Medulla oblongata (tissue), 1 donor: ENCODE data around the gene PNMA1.

Experiments
- DNase-seq: peaks from one replicate; pipeline ENCODE4 v3.0.0-alpha.2; 2015; ENCODE audit errors: extremely low spot score

PNMA1 gene

GRCh38 chr14:73750531-73750901 is 36.3 kb upstream of the PNMA1 start:
- no peak for DNase-seq

DNA sequence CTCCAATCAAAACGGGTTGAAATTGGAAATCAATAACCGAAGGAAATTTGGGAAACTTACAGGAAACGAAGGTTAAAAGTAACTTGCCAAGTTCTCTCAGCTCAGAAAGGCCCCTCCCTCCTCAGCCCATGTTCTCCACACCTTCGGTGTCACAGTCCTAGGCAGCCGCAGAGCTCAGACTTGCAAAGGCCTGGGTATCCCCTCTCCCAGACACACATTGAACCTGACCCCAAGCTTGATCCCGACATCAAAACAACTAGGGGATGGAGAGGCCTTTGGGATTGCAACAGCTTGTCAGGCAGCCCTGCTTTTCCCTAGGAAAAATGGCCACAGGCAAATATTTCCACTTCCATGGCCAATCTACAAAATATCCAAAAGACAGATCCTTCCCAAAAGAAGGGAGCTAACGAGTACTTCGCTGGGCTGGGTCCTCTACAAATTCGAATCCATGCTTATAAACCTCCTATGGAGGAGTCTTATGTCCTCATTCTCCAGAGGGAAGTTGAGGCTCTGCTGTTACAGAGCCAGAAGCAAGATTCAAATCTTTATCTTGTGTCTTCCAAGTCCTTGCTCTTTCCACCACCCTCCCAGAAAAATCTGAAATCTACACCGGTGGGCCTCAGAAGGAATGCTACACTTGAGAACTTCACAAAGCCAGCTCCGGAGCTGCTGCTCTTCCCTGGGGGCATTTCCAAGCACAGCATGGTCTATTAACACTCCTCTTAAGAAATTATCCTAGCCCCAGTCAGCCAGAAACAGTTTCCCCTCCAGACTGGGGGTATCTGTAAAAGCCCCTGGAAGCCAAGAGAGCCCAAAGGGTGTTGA is 35.7 kb upstream of the PNMA1 start:
- DNase-seq, result no peak

GRCh38 chr14:73748858-73749357 is 34.7 kb upstream of the PNMA1 start:
- DNase-seq, result no peak

DNA sequence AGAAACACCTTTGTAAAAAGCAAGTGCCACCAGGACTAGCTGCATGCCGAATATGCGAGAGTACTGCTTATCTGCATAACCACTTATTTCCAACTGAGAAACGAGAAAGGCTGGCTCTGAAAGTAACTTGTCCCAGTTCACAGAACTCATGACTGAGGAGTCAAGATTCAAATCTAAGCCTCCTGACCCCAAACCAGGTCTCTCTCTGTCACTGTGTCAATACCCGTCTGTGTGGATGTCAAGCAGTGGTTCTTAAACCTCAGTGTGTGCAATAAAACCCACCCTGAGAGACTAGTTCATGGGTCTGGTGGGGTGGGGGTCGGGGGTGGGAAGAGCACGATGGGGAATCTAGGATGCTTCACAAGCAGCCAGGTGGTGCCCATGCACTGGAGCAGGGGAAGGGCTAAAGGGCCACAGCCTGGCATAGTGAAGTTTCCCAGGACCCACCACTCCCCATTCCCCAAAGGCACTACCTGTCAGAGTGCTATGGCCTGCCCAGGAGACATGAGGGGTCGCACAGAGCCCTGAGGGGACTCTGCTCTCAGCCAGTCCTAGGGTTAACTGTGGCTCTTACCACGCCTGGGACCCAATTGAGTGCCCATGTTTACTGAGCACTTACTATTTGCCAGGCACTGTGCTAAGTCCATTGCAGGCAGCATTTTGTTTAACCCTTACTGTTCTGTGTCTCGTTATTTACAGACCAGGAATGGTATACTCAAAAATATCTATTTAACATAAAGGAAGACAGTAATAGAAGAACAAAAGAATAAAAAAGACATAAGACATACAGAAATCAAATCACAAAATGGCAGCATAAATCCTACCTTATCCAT is 33.4 kb upstream of the PNMA1 start:
- no peak for DNase-seq

DNA sequence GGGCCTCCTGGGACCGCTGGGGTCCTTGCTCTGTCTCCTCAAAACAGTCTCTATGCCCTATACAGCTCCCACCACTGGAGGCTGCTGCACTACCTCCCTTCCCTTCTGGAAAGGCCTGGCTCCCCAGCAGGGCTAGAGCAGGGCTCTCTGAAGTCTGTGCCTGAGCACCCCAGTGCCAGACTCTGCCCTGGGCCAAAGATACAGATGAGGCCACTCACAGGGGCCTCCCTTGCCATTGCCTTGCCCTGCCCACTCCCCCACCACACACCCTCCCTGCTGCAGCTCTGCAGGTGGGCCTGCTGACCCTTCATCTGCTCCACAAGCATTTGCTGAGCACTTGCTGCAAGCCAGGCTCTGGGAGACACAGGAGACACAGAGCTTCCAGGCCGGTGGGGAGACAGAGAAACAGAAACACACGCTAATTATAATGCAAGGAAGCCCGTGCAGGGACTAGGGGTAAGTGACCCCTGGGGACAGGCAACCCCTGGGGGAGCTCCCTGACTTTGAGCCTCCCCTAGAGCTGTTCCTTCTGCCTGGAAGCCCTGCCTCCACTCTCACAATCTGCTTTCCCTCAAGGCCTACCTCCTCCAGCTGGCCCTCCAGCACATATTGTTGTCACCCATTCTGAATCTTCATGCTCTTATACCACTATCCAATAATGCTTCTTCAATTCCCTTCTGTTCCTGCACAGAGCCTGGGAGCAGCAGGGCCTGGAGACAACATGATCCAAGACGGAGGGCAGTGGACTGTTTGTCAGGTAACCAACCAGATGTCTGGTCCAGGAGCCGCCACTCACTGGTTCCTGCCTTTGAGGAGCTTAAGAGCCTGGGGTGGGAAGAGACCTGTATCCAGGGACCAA is 32.6 kb upstream of the PNMA1 start:
- no peak for DNase-seq

DNA sequence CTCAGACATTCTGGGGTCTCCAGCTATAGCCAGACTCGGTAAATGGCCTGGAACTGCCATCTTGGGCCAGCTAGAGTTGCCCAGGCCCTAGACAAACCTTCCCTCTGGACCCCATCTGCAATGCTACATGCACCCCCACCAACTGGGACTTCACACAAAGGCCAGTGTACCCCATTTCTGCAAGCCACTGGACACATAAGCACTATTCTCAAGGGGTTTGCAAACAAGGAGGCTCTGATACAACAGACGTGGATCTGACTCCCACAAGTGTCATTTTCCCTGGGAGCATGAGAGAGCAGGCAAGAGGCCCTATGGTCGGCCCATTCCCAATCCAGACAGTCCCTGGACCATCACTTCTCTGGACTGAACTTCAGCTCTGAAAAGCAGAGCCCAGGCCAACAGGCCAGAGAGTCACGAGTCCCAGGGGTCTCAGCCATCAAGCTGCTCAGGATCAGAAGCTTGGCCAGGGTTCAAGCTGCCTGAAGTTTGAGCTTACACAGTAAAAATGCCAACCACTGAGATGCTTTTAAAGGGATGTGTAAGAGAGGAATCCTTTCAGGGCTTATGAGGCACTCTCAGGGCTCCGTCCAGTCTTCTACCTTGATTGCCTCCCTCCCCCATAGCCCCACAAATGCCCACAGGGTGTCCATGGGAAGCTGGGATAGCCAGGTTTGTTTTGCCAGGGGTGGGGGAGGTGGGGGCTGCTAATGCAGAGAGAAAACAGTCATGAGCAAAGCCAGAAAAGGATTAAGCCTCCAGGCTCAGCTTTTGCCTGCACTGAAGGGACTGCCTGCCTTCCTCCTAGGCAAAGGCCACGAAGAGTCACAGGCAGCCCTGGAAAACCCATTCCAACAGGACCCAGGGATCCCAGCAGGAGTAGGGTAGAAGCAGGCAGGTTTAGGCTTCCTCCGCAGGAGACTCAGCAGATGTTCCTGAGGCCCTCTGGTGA is 31.7 kb upstream of the PNMA1 start:
- no peak for DNase-seq

- DNase-seq, result no peak
These were observed 30.8 kb upstream of the PNMA1 start for GRCh38 chr14:73744874-73745529.

DNA sequence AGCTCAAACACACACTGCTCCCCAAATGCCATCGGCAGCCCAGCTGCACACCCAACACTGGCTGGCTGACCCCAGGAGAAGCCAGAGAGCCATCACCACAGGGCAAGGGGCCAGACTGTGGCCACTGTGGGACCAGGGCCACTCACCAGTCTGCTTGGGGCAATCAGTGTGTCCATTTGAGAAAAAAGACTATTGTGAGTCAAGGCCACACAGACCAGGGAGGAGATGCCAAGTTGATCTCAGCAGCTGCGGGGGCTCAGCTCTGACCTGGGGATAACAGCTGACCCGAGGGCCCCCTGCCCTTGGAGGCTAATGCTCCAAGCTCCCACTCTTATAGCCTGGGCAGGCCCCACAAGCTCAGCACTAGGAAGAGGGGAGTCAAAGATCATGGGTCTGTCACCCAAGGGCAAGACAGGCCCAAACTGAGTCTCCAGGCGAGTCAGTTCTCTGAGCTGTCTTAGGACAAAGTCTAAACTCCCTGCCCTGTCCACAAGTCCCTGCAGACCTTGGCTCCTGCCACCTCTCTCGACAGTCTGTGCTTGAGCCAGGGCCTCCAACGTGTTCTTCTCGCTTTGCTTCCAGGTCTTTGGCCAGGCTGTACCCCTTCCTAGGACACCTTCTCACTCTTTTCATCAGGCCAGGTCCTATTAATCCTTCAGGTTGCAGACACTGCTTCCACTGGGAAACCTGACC is 30.1 kb upstream of the PNMA1 start:
- DNase-seq, result peak; percentile 58

DNA sequence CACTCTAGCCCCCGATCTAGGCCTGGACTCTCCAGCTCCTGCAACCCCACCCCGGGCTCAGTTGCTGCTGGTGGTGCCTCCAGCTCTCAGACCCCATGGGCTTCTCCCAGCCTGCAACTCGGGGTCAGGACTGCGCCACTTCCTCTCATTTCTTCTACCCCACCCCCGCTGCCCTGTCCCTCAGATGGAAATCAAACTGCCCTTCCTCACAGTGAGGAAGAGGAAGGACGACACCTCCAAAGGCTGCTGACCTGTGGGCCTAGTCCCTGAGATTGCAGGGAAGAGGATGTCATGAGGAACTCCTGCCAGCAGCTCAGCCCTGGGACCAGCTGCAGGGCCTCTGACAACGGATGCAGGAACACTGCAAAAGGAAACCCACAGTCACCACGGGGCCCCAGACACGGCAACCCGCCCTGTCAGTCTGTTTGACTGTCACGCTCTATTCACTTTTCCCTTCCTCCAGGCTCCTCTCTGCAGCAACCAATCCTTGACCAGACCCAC is 29.3 kb upstream of the PNMA1 start:
- peak; percentile 61 for DNase-seq

DNA sequence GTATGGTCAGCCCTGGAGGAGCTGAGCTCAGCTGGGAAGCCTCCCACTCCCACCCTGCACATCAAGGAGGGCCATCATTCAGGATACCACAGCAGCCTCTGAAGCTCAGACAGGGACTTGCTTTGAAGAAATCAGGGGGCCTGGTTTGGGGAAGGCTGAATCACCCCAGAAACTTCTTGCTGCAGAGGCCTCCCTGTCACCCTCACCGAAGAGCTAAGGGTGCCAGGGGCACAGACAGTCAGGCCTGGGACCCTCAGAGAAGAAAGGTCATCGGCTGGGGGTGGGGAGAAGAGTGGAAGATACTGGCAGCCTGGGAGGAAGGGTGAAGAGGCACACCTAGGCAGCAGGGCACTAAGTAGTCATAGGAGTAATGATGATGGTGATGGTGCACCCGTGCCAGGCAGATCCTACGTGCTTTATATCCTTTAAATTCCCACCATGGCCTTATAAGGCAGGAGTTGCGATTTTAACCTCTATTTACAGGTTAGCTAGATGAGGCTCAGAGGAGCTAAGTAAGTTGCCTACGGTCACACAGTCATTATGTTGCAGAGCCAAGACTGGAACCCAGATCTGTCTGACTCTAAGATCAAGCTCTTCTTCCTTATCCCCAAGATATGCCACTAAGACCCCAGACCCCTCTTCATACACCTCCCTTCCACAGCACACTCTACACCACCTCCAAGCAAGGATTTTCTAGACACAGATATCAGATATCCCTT is 28.5 kb upstream of the PNMA1 start:
- DNase-seq, result no peak

DNA sequence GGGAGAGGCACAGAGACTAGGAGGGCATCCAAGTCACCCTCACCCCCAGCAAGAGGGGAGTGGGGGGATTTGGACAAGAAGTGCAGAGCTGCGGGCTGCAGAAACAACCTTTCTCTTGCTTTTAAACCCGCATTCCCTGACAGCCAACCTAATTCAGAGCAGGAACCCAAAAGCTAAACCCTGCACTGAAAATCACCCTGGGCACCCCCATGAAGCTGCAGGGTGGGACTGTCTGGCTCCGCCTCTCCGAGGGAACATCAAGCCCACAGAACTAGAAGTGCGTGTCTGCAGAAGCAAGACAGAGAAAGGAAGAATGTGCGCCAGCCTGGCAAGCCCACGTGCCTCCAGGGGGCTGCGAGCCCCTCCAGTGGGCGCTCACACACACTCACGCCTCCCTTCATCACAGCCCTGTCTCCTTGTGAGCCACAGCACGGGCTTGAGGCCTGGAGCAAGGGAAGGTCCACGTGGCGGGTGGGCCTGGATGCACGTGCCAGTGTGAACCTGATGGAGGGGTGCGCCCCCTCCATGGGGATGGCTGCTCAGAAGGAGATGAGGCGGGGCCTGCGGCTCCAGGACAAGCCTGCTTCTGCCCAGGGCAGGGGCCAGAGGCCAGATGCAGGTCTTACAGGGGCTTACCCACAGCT is 27.8 kb upstream of the PNMA1 start:
- no peak for DNase-seq

DNA sequence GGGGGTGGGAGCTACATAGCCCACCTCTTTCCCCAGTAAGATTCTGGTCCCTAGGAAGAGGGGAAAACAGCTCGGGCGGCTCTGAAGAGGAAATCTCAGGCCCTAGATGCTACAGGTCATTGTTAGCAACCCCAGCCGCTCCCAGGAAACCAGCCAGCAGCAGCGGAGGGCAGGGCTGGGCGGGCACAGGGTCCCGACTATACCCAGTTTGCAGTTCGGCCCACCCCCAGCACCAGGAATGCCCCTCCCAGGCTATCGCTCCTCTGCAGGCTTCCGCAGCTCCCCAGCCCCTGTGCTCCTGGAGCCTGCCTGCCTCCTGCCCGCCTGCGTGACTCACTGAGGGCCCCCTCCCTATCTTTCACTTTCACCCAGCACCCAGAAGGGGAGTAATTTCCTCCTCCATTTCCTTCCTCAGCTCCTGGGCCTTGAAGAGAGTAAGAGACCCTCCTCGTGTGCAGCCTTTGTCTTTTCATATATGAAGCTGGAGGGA is 27.2 kb upstream of the PNMA1 start:
- DNase-seq, result peak; percentile 68

- no peak for DNase-seq
These were observed 26.6 kb upstream of the PNMA1 start for GRCh38 chr14:73740618-73741326.

- DNase-seq, result no peak
These were observed 25.9 kb upstream of the PNMA1 start for GRCh38 chr14:73739899-73740617.

DNA sequence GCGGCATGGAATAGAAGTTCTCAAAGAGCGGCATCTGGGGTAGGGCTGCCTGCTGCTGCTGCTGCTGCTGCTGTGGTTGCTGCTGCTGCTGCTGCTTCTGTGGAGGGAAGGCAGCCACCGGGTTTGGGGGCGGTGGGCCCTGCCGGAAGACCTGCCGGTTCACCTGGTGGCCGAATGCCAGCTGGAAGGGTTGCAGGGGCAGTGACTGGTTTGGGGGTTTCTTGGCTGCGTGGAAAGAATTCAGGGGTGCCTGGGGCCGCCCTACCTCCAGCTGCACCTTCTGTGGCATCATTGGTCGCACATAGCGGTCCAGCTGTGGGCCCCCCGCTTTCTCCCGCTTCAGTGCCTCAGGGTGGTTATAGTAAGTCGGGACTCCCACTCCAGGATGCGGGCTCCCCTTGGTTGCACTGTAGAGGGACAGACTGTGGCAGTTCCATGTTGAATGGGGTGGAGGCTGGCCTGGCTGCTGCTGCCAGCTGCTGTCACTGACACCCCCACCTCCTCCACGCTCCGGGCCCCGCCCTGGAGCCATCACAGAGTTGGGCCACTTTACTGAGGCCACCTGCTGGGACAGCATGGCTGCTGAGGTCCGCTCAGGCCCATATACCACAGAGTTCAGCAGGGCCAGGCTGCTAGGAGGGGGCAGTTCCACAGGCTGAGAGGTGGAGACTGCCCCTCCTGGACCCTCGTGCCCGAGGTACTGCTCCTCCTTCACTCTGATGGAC is 25.2 kb upstream of the PNMA1 start:
- DNase-seq, result no peak

DNA sequence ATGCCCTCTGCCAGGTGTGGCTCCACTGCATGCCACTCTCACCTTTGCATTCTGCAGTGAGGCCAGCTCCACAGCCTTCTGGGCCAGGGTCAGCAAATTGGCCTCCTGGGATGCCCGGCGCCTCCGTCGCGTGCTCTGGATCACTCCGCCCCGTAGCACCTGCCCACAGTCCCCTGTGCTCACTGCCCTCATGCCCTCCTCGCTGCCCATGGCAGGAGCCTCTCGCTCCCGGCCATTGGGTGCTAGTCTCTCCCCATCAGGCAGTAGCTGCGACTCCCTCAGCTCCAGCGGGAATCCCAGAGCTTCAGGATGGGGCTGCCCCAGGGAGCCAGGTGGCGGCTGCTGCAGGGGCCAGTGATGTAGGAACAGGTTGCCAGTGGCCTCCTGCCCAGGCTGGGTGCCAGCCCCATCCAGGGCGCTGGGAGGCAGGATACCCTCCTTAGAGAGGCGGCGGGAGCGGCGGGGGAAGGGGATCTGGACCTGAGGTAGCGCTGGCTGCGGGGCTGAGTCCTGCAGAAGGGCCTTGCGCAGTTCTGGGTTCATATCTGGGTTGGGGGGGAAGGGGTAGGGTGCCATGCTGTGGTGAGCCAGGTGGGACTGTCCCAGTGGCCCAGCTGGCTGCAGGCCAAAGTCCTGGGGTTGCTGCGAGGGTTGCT is 24.5 kb upstream of the PNMA1 start:
- DNase-seq, result no peak
